ENCODE data around the gene DDX41. TPM values are rescaled to one million over a fixed set of nuclear protein-coding genes. Genes with fewer than 3 reads are reported as not detected.

DDX41 gene
- total and polyA plus RNA-seq, 2 of the 13 experiments (the other 11 are each of a cell fraction or from before 2014, with no cell fraction given) = 62.8 to 105 TPM

DNA sequence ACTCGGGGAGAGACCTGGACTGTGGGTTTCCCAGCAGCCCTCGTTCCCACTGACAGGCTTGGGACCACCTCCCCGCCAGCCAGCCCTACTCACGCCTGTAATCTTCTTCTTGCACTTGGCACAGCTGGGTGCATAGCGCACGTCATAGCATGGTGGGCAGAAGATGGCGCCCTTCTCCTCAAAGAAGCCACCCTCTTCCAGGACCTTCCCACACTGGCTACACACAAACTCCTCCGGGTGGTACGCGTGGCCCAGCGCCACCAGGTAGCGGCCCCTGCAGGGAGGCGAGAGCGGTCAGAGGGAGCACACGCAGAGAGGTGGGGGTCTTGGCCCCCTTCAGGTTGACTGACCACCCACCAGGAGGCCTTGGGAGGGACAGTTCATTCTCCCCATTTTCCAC is 28.8 kb downstream of the DDX41 start:
- DNase-seq (ENCODE audit: low spot score) = no peak
- Histone ChIP-seq H3K27me3 (ENCODE audit: control insufficient read depth in 1 of 2, insufficient read depth in 2 of 2, low read length in 2 of 2) (no peaks in the 10 kb centered on the region), H3K4me1 (ENCODE audit: insufficient read depth, low read length) (no peaks in the 10 kb centered on the region), H3K4me2 (ENCODE audit: low read depth, low read length) (no peak overlapping the region), H3K27ac (ENCODE audit: extremely low read length, insufficient read depth, low read length) (no peak overlapping the region), H3K36me3 (replicated peaks in 1 of 2; ENCODE audit: control insufficient read depth in 1 of 2, insufficient read depth in 2 of 2, low read length in 2 of 2) (peaks cover 15 to 18% of the 10 kb centered on the region in 2 experiments; a peak in 4 of 5 replicates), H3K9ac (ENCODE audit: insufficient read depth, low read depth, low read length) (no peak overlapping the region), H3K4me3 (replicated peaks in 1 of 3; ENCODE audit: insufficient read depth in 1 of 3, low read depth in 2 of 3, low read length in 3 of 3) (no peak overlapping the region), H3K9me3 (ENCODE audit: low read length) (no peaks in the 10 kb centered on the region), H3K79me2 (ENCODE audit: insufficient read depth, low read length) (no peaks in the 10 kb centered on the region), H2AFZ (ENCODE audit: low read length) (no peak overlapping the region), H4K20me1 (ENCODE audit: insufficient read depth, low read length) (no peaks in the 10 kb centered on the region)
- POLR2A ChIA-PET = no interaction called here
- WGBS (ENCODE audit: low lambda C conversion rate) = 97% methylated on average over 15 of the region's 15 CpGs
- in situ Hi-C loops (cut with HindIII; ENCODE audit: extremely low pct_ligation_motif_present, low pct_unique_long_range_greater_than_20kb) (no loop called here), intact Hi-C loops (cut with micrococcal nuclease; ENCODE audit: unreplicated experiment) (no loop called here)
- CTCF ChIA-PET (ENCODE audit: low intra/inter-chr PET ratio, low total read pairs) = interaction anchor here (0.6 to 1.1 kb wide), 2 partner anchors 13 to 15 kb away, joined by 4 to 5 read pairs; no protein-coding TSS in a partner anchor
- TF ChIP-seq ZNF292 (CRISPR knock-in tag; IDR thresholded peaks at IDR 0.05; ENCODE audit: borderline replicate concordance, low read depth) = no peak
- no peak for TF ChIP-seq TBX3 (IDR thresholded peaks at IDR 0.05; ENCODE audit: borderline replicate concordance)
- TF ChIP-seq ZBTB33 (CRISPR knock-in tag; IDR thresholded peaks at IDR 0.05) = peak; percentile 79
- TF ChIP-seq, protein P1, sequence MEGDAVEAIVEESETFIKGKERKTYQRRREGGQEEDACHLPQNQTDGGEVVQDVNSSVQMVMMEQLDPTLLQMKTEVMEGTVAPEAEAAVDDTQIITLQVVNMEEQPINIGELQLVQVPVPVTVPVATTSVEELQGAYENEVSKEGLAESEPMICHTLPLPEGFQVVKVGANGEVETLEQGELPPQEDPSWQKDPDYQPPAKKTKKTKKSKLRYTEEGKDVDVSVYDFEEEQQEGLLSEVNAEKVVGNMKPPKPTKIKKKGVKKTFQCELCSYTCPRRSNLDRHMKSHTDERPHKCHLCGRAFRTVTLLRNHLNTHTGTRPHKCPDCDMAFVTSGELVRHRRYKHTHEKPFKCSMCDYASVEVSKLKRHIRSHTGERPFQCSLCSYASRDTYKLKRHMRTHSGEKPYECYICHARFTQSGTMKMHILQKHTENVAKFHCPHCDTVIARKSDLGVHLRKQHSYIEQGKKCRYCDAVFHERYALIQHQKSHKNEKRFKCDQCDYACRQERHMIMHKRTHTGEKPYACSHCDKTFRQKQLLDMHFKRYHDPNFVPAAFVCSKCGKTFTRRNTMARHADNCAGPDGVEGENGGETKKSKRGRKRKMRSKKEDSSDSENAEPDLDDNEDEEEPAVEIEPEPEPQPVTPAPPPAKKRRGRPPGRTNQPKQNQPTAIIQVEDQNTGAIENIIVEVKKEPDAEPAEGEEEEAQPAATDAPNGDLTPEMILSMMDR (CRISPR knock-in tag; IDR thresholded peaks at IDR 0.05) = peak; percentile 44
- BruUV-seq (replicated peaks) = no TSS peak
- ATAC-seq = no peak
- FAIRE-seq = no peak

Measured in HepG2 (cell line).